ENCODE results near the gene GALNT6. TPM values are rescaled to one million over a fixed set of nuclear protein-coding genes. Genes with fewer than 3 reads are reported as not detected.

Gene GALNT6
- total and polyA plus RNA-seq, 5 donors from 2014 or later, result 2.3 to 19.5 (median 2.9) TPM

DNA sequence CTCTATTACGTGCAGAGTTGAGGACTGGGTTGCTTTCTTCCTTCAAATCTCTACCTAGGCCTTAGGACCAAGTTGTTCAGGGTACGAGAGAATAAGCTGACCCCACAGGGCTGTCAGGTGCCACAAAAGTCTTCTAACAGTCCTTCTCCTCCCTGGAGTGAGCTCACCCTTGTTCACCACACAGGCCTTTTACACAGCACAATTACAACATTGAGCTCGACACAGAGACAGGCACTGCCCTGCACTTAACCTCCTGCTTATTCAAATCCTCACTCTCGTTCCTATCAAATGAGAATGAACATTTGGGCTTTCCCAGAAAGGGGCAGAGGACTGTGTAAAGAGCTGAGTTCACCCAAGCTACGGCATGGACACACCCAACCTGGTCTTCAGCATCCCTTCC, 2.4 kb downstream of the GALNT6 start:
- no peaks in the 10 kb centered on the region for H3K36me3 ChIP-seq (ENCODE audit: control insufficient read depth, insufficient read depth, low read length)
- H3K27me3 Mint-ChIP-seq, result no peaks in the 10 kb centered on the region

GRCh38 chr12:51388069-51388799, 3.0 kb downstream of the GALNT6 start:
- Mint-ChIP-seq H3K4me3 (peak overlapping the region in 1 of 4 donors; percentile 96), H3K4me1 (peaks cover 6 to 73% (median 47%) of the 10 kb centered on the region in 4 donors), H3K27me3 (no peaks in the 10 kb centered on the region), H3K27ac (peak overlapping the region in 2 of 3 donors; percentile 56 to 76), H3K9me3 (no peaks in the 10 kb centered on the region), H3K36me3 (peaks cover 4% of the 10 kb centered on the region)
- no peak for DNase-seq
- no peak overlapping the region for H3K4me3 ChIP-seq (ENCODE audit: low read depth, low read length)
- H3K9me3 ChIP-seq (ENCODE audit: control insufficient read depth in 2 of 2, low read length in 2 of 2), result no peaks in the 10 kb centered on the region
- H3K27ac ChIP-seq (ENCODE audit: insufficient read depth, low read length, poor library complexity, severe bottlenecking), result no peak overlapping the region
- no peaks in the 10 kb centered on the region for H3K27me3 ChIP-seq (ENCODE audit: control insufficient read depth, insufficient read depth, low read length)
- H3K4me1 ChIP-seq (ENCODE audit: control insufficient read depth, insufficient read depth, low read length, poor library complexity, severe bottlenecking), result peaks cover 32% of the 10 kb centered on the region
- no peaks in the 10 kb centered on the region for H3K36me3 ChIP-seq (ENCODE audit: control insufficient read depth, insufficient read depth, low read length)
- no peak for ATAC-seq (ENCODE audit: low read depth in 2 of 2)

More for the DNA sequence above, 2.4 kb downstream of the GALNT6 start:
- Mint-ChIP-seq H3K4me1 (peaks cover 10 to 73% (median 48%) of the 10 kb centered on the region in 4 donors), H3K27ac (peak overlapping the region in 2 of 3 donors; percentile 75 to 84), H3K9me3 (no peaks in the 10 kb centered on the region), H3K36me3 (no peaks in the 10 kb centered on the region), H3K4me3 (peak overlapping the region in 1 of 4 donors; percentile 96)
- no peak for ATAC-seq (ENCODE audit: low read depth in 2 of 2)
- no peaks in the 10 kb centered on the region for H3K9me3 ChIP-seq (ENCODE audit: control insufficient read depth in 2 of 2, low read length in 2 of 2)
- no peaks in the 10 kb centered on the region for H3K27me3 ChIP-seq (ENCODE audit: control insufficient read depth, insufficient read depth, low read length)
- H3K4me1 ChIP-seq (ENCODE audit: control insufficient read depth, insufficient read depth, low read length, poor library complexity, severe bottlenecking), result peaks cover 38% of the 10 kb centered on the region
- H3K4me3 ChIP-seq (ENCODE audit: low read depth, low read length), result no peak overlapping the region
- no peak for DNase-seq
- H3K27ac ChIP-seq (ENCODE audit: insufficient read depth, low read length, poor library complexity, severe bottlenecking), result no peak overlapping the region

DNA sequence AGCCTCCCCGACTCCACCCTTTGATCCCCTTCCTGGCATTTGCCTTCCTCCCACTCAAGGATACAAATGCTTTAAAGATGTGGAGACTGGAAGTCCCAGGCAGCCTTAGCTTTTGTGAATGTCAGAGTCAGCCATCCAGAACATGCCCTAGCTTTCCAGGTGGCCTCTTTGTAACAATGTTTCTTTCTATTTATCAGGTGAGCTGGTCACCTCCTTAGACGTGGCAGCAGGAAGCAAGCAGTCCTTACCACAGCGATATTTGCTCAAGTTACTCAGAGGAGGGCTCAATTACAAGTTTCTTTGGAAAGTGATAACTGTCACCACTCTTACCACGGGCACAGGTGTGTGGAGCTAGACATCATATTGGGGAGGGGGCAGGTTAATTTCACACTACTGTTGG, 4.9 kb downstream of the GALNT6 start:
- H3K4me3 Mint-ChIP-seq, result peak overlapping the region in 2 of 4 donors; percentile 1 to 16

DNA sequence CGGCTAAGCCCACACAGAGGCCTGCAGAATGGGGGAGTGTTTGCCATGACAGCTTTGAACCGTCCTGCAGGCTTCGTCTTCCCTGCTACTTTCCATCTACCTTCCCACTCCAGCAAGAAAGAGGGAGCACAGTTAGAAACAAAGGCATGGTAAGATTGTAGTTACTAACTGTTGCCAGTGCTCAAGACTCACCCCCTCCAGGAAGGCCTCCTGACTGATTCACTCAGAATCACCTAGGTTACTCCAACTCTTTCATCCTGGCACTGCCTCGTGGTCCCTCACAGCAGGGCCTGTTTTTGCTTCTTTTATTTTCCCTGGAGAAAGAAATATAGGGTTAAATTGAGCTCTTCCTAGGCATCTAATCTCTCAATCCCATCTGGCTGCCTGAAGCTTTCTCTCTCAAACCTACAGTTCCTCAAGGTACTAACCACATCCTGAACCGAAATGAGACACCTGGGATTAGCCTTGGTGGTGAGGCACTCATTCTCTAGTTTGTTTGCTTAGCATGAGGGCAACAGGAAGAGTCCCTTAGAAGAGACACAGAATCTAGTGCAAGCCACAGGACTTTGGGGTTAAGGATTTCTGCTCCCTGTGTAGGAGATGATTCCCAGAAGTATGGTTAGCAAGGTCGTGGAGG, 7.8 kb downstream of the GALNT6 start:
- Histone ChIP-seq H3K4me3 (ENCODE audit: low read depth, low read length) (no peak overlapping the region), H3K27me3 (ENCODE audit: control insufficient read depth, insufficient read depth, low read length) (no peaks in the 10 kb centered on the region), H3K27ac (ENCODE audit: insufficient read depth, low read length, poor library complexity, severe bottlenecking) (no peak overlapping the region), H3K4me1 (ENCODE audit: control insufficient read depth, insufficient read depth, low read length, poor library complexity, severe bottlenecking) (no peaks in the 10 kb centered on the region), H3K36me3 (ENCODE audit: control insufficient read depth, insufficient read depth, low read length) (peaks cover 15% of the 10 kb centered on the region), H3K9me3 (ENCODE audit: control insufficient read depth in 2 of 2, low read length in 2 of 2) (no peaks in the 10 kb centered on the region)
- no peak for ATAC-seq (ENCODE audit: low read depth in 2 of 2)
- no peaks in the 10 kb centered on the region for H3K27me3 Mint-ChIP-seq
- DNase-seq, result peak in 1 of 3 donors; percentile 45
- H3K27ac Mint-ChIP-seq, result peak overlapping the region; percentile 12 to 89 (median 24)
- H3K4me1 Mint-ChIP-seq, result peaks cover 6 to 53% (median 20%) of the 10 kb centered on the region in 4 donors
- H3K4me3 Mint-ChIP-seq, result no peak overlapping the region
- H3K36me3 Mint-ChIP-seq, result peaks cover 28% of the 10 kb centered on the region
- no peaks in the 10 kb centered on the region for H3K9me3 Mint-ChIP-seq

More for the DNA sequence above, 4.9 kb downstream of the GALNT6 start:
- Mint-ChIP-seq H3K4me1 (peaks cover 9 to 77% (median 40%) of the 10 kb centered on the region in 4 donors), H3K27me3 (no peaks in the 10 kb centered on the region), H3K36me3 (peaks cover 17% of the 10 kb centered on the region), H3K9me3 (no peaks in the 10 kb centered on the region), H3K27ac (peak overlapping the region in 2 of 3 donors; percentile 36 to 38)
- Histone ChIP-seq H3K4me3 (ENCODE audit: low read depth, low read length) (no peak overlapping the region), H3K27ac (ENCODE audit: insufficient read depth, low read length, poor library complexity, severe bottlenecking) (no peak overlapping the region), H3K4me1 (ENCODE audit: control insufficient read depth, insufficient read depth, low read length, poor library complexity, severe bottlenecking) (peaks cover 17% of the 10 kb centered on the region), H3K9me3 (ENCODE audit: control insufficient read depth in 2 of 2, low read length in 2 of 2) (no peaks in the 10 kb centered on the region), H3K27me3 (ENCODE audit: control insufficient read depth, insufficient read depth, low read length) (no peaks in the 10 kb centered on the region), H3K36me3 (ENCODE audit: control insufficient read depth, insufficient read depth, low read length) (peaks cover 11% of the 10 kb centered on the region)
- DNase-seq (no peak), ATAC-seq (ENCODE audit: low read depth in 2 of 2) (no peak)

GRCh38 chr12:51382173-51382572, 9.0 kb downstream of the GALNT6 start:
- Mint-ChIP-seq H3K4me1 (peaks cover 6 to 45% (median 21%) of the 10 kb centered on the region in 4 donors), H3K9me3 (no peaks in the 10 kb centered on the region), H3K27me3 (no peaks in the 10 kb centered on the region), H3K36me3 (peaks cover 32% of the 10 kb centered on the region), H3K4me3 (no peak overlapping the region), H3K27ac (peak overlapping the region in 2 of 3 donors; percentile 8 to 89)
- Histone ChIP-seq H3K27me3 (ENCODE audit: control insufficient read depth, insufficient read depth, low read length) (no peaks in the 10 kb centered on the region), H3K36me3 (ENCODE audit: control insufficient read depth, insufficient read depth, low read length) (peaks cover 15% of the 10 kb centered on the region), H3K4me1 (ENCODE audit: control insufficient read depth, insufficient read depth, low read length, poor library complexity, severe bottlenecking) (no peaks in the 10 kb centered on the region), H3K27ac (ENCODE audit: insufficient read depth, low read length, poor library complexity, severe bottlenecking) (no peak overlapping the region), H3K4me3 (ENCODE audit: low read depth, low read length) (no peak overlapping the region), H3K9me3 (ENCODE audit: control insufficient read depth in 2 of 2, low read length in 2 of 2) (no peaks in the 10 kb centered on the region)
- no peak for ATAC-seq (ENCODE audit: low read depth in 2 of 2)
- DNase-seq, result no peak

GRCh38 chr12:51381226-51382079, 9.8 kb downstream of the GALNT6 start:
- H3K4me3 Mint-ChIP-seq, result no peak overlapping the region
- Histone ChIP-seq H3K4me3 (ENCODE audit: low read depth, low read length) (no peak overlapping the region), H3K27ac (ENCODE audit: insufficient read depth, low read length, poor library complexity, severe bottlenecking) (no peak overlapping the region), H3K27me3 (ENCODE audit: control insufficient read depth, insufficient read depth, low read length) (no peaks in the 10 kb centered on the region), H3K36me3 (ENCODE audit: control insufficient read depth, insufficient read depth, low read length) (peaks cover 22% of the 10 kb centered on the region), H3K9me3 (ENCODE audit: control insufficient read depth in 2 of 2, low read length in 2 of 2) (no peaks in the 10 kb centered on the region), H3K4me1 (ENCODE audit: control insufficient read depth, insufficient read depth, low read length, poor library complexity, severe bottlenecking) (no peaks in the 10 kb centered on the region)
- H3K27ac Mint-ChIP-seq, result peak overlapping the region in 2 of 3 donors; percentile 8 to 35
- H3K36me3 Mint-ChIP-seq, result peaks cover 32% of the 10 kb centered on the region
- no peak for DNase-seq
- no peak for ATAC-seq (ENCODE audit: low read depth in 2 of 2)
- peaks cover 6 to 41% (median 23%) of the 10 kb centered on the region in 4 donors for H3K4me1 Mint-ChIP-seq
- H3K9me3 Mint-ChIP-seq, result no peaks in the 10 kb centered on the region
- H3K27me3 Mint-ChIP-seq, result no peaks in the 10 kb centered on the region

- peak overlapping the region in 1 of 3 donors; percentile 56 for H3K27ac Mint-ChIP-seq
- no peak for ATAC-seq (ENCODE audit: low read depth in 2 of 2)
Measured at GRCh38 chr12:51379571-51379970, 11.6 kb downstream of the GALNT6 start.

More at GRCh38 chr12:51379571-51379970, 11.6 kb downstream of the GALNT6 start:
- H3K27me3 ChIP-seq (ENCODE audit: control insufficient read depth, insufficient read depth, low read length), result no peaks in the 10 kb centered on the region
- Mint-ChIP-seq H3K36me3 (peaks cover 43% of the 10 kb centered on the region), H3K27me3 (no peaks in the 10 kb centered on the region), H3K9me3 (no peaks in the 10 kb centered on the region), H3K4me1 (peaks cover 6 to 32% (median 26%) of the 10 kb centered on the region in 4 donors), H3K4me3 (no peak overlapping the region)
- no peak overlapping the region for H3K27ac ChIP-seq (ENCODE audit: insufficient read depth, low read length, poor library complexity, severe bottlenecking)
- no peak overlapping the region for H3K4me3 ChIP-seq (ENCODE audit: low read depth, low read length)
- H3K4me1 ChIP-seq (ENCODE audit: control insufficient read depth, insufficient read depth, low read length, poor library complexity, severe bottlenecking), result no peaks in the 10 kb centered on the region
- DNase-seq, result no peak
- H3K36me3 ChIP-seq (ENCODE audit: control insufficient read depth, insufficient read depth, low read length), result peaks cover 22% of the 10 kb centered on the region
- no peaks in the 10 kb centered on the region for H3K9me3 ChIP-seq (ENCODE audit: control insufficient read depth in 2 of 2, low read length in 2 of 2)

All from CD4-positive, CD25-positive, alpha-beta regulatory T cell (primary cell).